Activated CD4-positive, CD25-positive, alpha-beta regulatory T cell treated with anti-CD3 and anti-CD28 coated beads, Interleukin-2, amount 50 U/mL, for 24 hours (primary cell): Measurements from ENCODE around the gene HSD3B1.

Source experiments
- ATAC-seq, 2 donors: fragments of 150-1000 bp; cut with Tn5 transposase; one replicate each; pipeline ENCODE4 v1.10.0; 2021; ENCODE audit warnings: mild to moderate bottlenecking in 1 of 2, moderate library complexity in 1 of 2

The HSD3B1 gene

GRCh38 chr1:119506941-119507340 is at the start of gene HSD3B1:
HSD3B1 (plus strand) TSS chr1:119507210; CDS start chr1:119507477, 267 bp downstream.
- ATAC-seq = no peak

- ATAC-seq = no peak
Observed at GRCh38 chr1:119462964-119463363, 44.0 kb upstream of the HSD3B1 start.

DNA sequence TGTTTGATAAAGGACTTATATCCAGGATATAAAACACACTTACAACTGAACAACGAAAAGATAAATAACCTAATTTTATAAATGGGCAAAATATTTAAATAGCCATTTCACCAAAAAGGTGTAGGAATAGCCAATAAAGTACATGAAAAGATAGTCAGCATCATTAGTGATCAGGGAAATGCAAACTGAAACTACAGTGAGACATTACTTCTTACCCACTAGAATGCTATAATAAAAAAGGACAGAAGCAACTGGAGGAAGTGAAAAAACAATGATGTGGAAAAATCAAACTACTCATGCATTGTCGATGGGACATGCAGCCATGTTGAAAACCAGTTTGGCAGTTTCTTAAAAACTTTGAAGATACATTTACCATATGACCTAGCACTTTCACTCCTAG is 43.4 kb upstream of the HSD3B1 start:
- no peak for ATAC-seq

- ATAC-seq = no peak
Observed at GRCh38 chr1:119466445-119466844, 40.6 kb upstream of the HSD3B1 start.

- no peak for ATAC-seq
Observed at GRCh38 chr1:119467219-119467618, 39.8 kb upstream of the HSD3B1 start.

GRCh38 chr1:119467857-119468668 is 38.9 kb upstream of the HSD3B1 start:
- ATAC-seq = no peak

DNA sequence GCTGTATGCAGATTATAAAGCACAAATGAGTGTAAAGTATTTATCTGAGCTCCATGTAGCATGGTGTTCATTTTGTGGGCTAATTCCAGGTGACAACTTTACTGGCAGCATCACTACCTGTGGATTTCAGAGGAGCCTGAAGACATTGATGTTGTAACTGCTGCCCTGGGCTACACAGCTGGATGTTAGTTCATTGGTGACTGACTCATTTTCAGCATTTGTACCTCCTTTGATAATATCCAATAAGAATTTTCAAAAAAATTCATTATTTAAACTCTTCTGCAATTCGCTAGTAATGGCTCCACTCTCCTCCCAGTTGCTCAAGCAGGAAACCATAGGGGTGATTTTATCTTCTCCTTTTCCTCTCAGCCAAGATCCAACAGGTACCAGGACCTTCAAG is 37.3 kb upstream of the HSD3B1 start:
- ATAC-seq = no peak

DNA sequence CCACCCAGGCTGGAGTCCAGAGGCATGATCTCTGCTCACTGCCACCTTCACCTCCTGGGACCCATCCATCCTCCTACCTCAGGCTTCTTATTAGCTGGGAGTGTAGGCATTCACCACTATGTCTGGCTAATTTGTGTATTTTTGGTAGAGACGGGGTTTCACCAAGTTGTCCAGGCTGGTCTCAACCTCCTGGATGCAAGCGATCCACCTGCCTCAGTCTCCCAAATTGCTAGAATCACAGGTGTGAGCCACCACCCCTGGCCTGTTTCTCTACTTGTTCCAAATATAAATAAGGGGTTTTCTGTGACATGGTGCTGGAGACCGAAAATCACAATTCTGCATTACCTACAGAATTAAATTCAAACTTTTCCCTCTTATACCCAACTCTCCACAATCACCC is 36.6 kb upstream of the HSD3B1 start:
- no peak for ATAC-seq

DNA sequence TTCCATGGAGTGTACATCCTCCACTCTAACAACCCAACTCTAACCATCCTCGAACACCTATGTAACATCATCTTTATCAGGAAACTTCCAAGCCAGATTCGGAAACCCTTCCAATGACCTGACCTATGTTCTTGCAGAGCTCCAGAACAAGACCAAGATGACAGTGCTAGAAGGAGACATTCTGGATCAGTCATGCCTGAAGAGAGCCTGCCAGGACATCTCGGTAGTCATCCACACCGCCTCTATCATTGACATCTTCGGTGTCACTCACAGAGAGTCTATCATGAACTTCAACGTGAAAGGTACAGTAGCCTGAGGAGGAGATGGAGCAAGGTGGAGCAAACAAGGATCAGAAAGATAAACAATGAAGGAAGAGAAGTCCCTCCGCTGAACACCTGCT is 36.1 kb upstream of the HSD3B1 start:
- ATAC-seq = no peak

DNA sequence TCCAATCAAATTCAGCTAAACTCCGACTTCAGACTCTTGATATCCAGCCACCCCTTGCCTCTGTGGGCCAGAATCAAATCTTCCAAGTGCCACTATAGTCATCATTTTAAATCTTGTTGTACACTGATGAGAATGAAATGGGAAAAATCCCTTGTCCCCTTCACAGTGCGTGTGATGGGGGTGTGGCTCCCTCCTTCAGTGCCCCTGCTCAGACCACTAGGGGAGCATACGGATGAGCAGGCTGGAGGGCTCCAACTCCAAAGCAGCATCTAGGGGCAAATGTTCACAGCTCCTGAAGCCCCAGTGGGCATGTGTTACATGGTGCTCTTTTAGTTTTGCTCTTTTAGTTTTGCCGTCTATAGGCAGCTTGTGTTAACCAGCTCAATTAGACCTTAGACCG is 35.4 kb upstream of the HSD3B1 start:
- ATAC-seq = no peak

DNA sequence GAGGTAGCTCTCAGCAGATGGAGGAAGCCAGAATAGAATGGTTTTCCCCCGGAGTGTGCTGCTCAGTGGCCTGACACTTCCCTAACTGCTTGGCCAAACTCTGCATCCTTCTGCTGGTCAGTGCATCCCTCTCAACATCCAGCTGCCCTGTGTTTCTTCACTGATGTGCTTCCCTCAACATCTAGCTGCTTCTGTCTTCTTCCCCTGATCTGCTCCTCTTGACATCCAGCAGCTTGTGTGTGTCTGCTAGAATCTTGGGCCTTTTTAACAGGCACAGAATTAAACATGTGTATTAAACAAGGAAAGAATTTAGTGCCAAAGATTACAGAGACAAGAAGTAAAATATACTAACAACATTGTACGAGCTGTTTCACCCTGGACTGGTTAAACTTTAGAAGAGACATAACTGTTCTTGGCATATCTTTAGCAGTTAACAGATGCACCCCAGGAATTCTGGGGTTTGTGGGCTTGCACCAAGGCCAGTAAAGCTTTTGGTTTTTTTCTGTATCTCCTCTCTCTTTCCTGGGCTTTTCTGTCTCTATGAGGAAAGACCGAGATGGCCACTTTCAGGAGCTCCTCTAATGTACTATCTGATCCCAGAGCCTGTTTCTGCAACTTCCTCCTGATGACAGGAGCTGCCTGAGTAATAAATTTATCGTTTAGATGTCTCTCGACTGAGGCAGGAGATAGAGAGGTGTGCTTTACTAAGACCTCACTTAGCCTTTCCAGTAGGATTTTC is 34.8 kb upstream of the HSD3B1 start:
- ATAC-seq = no peak

DNA sequence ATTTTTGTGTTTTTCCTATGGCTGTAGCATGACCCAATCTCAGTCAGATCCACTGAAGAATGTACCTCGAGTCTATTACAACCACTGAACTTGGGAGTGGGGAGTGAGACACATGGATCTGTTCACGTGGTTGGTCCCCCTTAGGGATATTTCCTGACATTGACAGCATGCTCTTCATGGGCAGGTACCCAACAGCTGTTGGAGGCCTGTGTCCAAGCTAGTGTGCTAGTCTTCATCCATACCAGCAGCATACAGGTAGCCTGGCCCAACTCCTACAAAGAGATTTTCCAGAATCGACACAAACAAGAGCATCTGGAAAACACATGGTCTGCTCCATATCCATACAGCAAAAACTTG is 34.2 kb upstream of the HSD3B1 start:
- no peak for ATAC-seq

GRCh38 chr1:119475866-119476439 is 31.1 kb upstream of the HSD3B1 start:
- ATAC-seq = no peak

- no peak for ATAC-seq
Observed at GRCh38 chr1:119477710-119478109, 29.3 kb upstream of the HSD3B1 start.

DNA sequence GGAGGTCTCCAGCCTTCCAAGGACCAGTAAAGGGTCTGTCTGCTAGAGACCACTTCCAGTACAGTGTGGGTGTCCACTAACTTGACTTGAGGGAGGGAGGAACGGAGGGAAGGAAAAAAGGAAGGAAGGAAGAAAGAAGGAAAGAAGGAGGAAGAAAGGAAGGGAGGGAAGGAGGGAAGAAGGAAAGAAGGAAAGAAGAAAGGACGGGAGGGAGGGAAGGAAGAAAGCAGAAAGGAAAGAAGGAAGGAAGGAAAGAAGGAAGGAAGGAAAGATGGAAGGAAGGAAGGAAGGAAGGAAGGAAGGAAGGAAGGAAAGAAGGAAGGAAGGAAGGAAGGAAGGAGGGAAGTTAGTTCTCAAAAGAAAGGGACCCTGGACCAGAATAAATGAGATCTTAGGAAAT is 26.8 kb upstream of the HSD3B1 start:
- no peak for ATAC-seq

GRCh38 chr1:119481951-119482350 is 25.1 kb upstream of the HSD3B1 start:
- ATAC-seq = no peak

GRCh38 chr1:119482517-119483425 is 24.2 kb upstream of the HSD3B1 start:
- no peak for ATAC-seq

- no peak for ATAC-seq
Observed at GRCh38 chr1:119483441-119484200, 23.4 kb upstream of the HSD3B1 start.

- no peak for ATAC-seq
Observed at GRCh38 chr1:119485201-119485600, 21.8 kb upstream of the HSD3B1 start.

DNA sequence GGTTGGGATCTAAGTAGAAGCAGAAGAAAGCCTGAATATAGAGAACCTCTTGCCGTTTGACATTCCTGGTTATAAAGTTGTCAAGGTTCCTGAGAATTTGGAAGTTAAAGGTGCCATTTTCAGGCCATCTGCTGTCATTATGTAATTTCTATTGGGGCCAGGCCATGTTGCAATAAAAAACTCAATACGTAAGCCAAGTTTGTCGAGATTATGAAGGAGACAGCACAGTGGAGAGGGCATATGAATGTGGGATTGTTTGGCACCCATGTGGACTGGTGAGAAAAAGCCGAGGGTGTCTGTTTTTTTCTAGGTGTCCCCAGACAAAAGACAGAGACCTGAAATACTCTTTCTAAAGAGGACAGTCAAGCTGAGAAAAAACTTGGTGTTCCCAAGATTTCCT is 18.8 kb upstream of the HSD3B1 start:
- ATAC-seq = no peak

DNA sequence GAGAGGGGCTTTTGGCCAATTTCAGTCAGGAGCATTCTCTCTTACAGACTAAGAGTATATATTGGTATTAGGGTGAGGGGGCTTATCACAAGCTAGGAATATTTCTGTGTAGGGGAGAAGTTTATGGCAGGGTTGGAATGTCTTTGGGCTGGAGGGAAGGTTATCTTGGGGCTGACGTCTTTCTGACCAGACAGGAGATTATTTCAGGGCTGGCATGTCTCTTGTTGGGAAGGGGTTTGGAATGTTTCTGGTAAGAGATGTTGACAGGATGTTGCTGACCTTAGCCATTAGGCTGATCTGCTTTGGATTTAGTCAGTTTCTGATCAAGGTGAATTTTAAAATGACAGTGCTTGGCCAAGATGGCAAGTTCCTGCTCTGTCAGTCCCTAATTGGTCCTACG is 17.8 kb upstream of the HSD3B1 start:
- no peak for ATAC-seq

DNA sequence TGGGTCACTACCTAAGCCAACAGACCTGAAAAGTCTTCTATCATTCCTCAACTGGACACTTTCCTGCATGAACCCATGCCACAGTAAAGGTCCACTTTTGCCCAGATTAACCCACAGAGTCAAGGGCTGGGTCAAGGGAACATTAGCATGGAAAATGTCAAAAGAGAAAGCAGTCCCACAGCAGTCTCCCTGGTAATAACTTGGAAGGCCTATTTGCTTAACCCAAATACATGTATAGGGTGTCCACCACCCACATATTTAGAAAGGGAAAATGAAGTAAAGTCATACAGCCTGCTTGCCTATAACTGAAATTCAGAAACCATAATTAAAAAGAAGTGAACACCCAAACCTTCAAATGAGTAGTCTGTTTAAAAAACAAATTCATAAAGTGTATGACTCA is 16.1 kb upstream of the HSD3B1 start:
- ATAC-seq = no peak
